SKM-1 treated with dmso at 0.1 percent for 144 hours (cell line): Measurements from ENCODE around the gene OSBPL6.

Source experiments
- DNase-seq: peaks from one replicate; lab custom pipeline; 2025; ENCODE audit not compliant: unreplicated experiment; lab: John Stamatoyannopoulos, UW

The OSBPL6 gene

DNA sequence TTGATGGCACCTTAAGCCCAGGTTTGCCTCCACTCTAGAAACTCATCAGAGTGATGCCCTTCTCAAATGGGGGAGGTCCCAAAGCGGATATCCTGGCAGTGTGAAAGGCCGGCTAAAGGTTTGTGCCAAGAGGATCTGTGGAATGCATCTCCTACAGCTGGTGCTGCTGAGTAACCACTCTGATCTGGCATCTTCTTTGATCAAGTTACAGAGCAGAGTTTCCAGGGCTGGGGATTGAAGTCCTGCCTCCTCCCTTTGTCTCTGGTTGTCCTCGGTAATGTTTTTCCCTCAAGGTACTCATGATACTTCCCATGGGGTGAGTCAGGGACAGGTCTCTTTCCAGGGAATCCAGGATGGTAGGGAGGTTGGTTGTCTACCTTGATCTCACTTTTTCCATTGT, 232.1 kb downstream of the OSBPL6 start:
- DNase-seq = no peak

DNA sequence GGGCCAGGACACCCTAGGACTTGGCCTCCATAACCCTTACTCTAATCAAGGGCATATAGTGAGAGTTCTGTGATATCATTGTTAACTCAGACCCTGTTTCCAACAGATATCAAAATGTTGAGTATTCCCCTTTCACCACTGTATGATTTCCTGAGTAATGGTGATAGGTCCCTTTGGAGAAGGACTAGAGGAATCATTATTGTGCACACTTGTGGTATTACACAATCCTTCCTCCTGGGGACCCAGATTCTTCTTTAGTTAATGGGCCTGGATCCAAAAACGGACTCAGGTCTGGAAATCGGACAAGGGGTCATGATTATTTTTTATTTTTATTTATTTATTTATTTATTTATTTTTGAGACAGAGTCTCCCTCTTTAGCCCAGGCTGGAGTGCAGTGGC, 233.1 kb downstream of the OSBPL6 start:
- DNase-seq = no peak

DNA sequence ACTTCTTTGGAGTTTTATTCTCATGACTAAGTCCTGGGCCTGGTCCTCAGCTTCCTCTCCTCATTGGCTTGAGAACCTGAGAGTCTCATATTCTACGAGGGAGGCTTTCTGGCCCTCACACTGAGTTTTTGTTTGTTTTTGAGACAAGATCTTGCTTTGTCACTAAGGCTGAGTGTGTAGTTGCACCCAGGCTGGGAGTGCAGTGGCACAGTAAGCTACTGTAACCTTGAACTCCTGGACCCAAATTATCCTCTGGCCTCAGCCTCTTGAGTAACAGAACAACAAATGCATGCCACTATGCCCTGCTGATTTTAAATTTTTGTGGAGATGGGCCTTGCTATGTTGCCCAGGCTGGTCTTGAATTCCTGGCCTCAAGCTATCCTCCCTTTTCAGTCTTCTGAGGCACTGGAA, 234.1 kb downstream of the OSBPL6 start:
- no peak for DNase-seq

DNA sequence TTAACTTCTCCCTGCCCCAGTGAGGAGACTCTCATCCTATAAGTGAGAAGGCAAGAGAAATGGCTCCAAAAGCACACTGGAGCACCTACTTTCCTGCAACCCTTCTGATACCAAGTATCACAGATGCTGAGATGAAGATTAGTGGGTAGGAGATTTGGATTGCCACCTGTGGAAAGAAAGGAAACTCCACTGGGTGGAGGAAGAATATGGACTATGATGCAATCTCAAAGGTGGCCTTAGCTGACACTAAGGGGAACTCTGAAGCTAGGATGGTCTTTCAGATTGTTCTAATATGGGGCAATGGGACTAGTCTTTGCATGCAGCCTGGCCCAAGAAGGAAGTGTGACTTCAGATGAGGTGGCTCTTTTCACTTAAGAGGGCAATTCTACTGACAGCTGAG, 235.0 kb downstream of the OSBPL6 start:
- DNase-seq = no peak

DNA sequence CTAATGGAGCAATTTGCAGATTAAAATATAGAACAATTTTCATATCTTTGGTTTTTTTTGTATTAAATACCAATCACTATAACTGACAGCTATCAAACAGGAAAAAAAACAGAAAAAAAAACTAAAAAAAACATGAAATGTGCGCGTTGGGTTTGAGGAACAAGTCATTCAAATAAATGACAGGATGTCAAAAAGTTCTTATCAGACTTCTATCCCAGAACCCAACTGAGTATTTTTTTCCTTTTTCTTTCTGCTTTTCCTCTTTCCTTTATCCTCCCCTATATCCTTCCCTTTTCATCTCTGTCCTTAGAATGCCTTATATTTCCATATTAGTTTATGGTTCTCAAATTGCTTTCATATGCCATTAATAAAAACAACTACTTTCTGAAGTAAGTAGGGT, 242.3 kb downstream of the OSBPL6 start:
- DNase-seq = no peak

DNA sequence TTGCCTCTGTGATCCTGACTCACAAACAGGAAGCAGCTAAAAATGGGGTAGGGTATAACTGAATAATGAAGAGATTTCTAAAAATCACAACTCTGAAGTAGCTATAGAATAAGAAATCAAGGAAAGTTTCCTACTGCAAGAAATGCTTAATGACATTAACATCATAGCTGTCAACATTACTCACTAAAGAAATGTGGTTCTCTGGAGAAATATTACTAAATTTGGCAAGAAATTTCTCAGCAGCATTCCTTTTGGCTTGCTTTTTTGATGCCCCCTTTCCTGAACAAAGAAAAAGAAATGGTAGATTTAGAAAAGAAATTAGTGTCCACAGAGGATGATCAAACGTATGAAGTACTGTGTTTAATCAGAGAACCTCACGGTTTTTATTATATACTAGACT, 247.1 kb downstream of the OSBPL6 start:
- no peak for DNase-seq

DNA sequence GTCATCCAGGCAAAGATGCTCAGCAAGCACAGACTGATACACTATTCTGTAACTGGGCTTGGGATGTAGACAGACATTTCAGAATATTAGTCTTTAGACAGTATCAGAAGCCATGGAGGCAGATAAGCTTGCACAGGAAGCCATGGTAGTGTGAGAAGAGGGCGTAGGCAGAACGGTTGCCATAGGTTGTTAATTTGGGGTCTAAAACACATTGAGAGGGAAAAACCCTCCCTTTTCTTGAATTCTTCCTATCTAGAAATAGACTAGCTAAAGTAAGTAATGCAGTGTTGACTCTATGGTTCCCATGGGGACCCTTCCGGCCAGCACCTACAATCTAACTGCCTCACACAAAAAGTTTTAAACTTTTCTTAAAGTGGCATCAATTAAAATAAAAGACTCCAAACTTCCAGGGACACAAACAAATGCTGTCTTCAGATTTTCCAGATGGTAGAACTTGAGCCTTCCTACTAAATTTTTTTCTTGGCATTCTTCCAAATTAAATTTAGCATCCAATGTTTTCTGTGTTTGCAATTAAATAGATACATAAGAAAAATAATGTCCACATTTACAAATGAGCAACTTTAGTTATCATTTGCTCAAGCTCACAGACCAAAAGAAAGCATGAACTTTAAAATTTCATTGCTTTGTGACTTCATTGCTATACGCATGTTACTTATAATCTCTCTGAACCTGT, 254.8 kb downstream of the OSBPL6 start:
- DNase-seq = no peak

DNA sequence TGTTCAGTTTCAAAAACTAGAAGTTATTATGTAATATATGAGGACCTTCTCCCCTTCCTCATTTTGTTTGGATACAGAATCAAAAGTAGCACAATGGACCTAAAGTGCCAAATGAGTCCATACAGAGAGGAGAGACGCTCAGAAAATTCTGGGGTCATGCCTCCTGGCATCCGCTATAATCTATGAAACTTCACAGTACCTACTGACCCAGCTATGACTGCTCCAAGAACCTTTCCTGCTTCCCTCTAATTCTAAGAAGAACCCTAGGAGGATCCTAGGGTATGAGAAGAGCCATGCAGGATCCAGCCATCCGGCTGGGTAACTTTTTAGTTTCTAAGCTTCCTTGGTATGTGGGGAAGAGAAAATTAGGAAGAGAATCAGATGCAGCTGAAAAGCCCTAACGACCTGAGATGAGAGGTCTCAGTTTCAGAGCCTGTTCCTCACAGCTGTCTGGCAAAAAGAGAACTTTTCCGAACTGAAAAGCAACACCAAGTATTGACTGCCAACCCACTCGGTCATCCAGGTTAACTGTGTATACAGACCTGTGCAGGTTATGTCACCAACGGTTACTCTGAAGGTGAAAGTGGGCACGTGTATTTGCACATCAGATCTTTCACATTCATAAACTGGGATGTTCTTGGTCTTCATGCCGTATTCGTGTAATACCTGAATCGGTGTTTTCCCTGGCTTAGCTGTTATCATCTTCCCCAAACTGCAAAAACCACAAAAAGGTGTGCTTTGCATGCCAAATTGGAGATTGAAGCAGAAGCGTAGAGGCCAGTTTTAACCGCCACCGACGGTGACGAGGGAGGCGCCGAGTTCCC, 255.6 kb downstream of the OSBPL6 start:
- peak; percentile 5 for DNase-seq

DNA sequence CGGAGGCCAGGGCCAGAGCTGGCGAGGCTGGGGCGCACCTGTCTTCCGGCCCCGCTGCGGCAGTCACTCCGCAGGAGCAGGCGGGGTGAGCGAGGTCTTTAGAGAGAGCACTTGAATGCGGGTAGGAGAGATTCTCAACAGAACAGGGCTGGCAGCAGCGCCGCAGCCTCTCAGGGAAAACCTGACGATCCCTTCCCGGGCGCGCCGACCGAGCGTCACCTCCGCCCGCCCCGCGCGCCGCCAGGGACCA, 256.1 kb downstream of the OSBPL6 start:
- DNase-seq = no peak

DNA sequence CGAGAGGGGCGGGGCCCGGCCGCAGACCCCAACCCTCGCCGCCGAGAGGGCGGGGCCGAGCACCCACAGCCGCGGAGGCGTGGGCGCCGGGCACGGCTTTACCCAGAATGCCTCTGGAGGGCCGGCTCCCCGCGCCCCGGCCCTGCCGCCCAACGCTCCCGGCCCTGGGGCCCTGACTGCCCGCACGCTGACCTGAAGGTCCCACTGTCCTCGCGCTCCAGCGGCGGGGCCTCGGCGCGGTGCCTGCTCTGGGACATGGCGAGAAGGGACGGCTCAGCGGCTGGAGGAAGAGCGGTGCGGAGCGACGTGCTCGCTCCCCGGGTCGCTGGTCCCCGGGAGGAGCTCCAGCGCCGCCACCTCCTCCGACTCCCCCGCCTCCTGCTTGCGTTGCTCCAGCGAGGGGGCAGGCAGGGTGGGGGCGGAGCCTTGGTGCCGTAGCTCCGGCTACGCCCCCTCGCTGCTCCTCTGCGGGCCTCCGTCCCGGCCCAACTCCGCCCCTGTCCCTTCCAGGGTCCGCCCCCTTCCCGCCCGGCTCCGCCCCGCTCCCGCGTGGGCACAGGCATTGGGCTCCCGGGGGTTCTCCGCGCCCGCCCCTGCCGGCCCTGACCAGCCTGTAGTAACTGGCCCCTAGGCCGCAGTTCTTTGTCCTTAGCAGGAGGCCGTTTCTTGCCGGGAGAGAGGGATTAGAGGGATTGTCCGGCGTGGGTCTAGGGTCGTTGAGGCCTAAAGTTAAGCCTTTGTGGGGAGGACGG, 256.6 kb downstream of the OSBPL6 start, which contains the start of the genes PJVK and PRKRA:
TSS of gene PJVK (plus strand) at position 605 of the 752 bp plus-strand sequence. CDS start 2,032 bp downstream, outside the sequence.
TSS of gene PRKRA (minus strand) at position 402 of the 752 bp plus-strand sequence. CDS start at position 257, 145 bp downstream.
- DNase-seq = peak; percentile 93

DNA sequence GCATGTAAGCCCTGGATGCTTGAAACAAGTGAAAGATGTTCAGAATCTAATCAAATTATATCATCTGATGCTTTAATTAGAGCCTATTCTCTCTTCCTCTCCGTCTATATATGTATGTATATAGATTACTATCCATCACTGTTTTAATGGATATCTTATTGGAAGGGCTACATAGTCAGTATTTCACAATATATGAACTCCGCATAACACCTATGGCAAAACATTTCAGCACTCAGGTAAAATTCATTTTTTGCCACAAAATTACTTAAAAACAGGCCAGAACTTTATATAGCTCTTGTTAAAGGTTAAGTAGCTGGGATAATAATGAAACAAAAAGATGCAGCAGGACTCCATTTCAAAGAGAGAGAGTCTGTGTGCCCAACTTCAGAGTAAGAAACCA, 258.0 kb downstream of the OSBPL6 start:
- DNase-seq = no peak
